Ovary (tissue), 9 donors: ENCODE measurements around the gene TRIP13. TPM values are rescaled to one million over a fixed set of nuclear protein-coding genes. Genes with fewer than 3 reads are reported as not detected.
A peak's percentile ranks its signal among the peaks of the same experiment; 100 is the strongest.

Source experiments
- DNase-seq, 5 donors: peaks; one replicate each; pipeline ENCODE4 v3.0.0-alpha.2; 2019 to 2020
- H3K27ac ChIP-seq, 2 donors: fragments of 200-600 bp; one replicate each; pipeline versions ENCODE4 v1.5.1 to v1.8.0; 2019 to 2022
- H3K27me3 ChIP-seq: fragments of 200-600 bp; one replicate; pipeline ENCODE4 v1.8.0; 2022
- H3K36me3 ChIP-seq: fragments of 200-600 bp; sonication (generic); one replicate; pipeline ENCODE4 v1.5.1; 2019
- H3K4me1 ChIP-seq: one replicate; pipeline ENCODE4 v1.8.1; 2013; ENCODE audit warnings: mild to moderate bottlenecking, moderate library complexity; ENCODE audit not compliant: insufficient read depth
- H3K4me3 ChIP-seq: fragments of 200-600 bp; sonication (generic); one replicate; pipeline ENCODE4 v1.5.1; 2017
- H3K9me3 ChIP-seq, 2 donors: fragments of 200-600 bp in 1 of 2; sonication (generic) in 1 of 2; one replicate each; pipeline versions ENCODE4 v1.5.1 to v1.8.1; 2013 to 2019; ENCODE audit warnings: mild to moderate bottlenecking in 1 of 2, moderate library complexity in 1 of 2
- CTCF ChIP-seq, 3 donors: fragments of 450-650 bp in 2 of 3; fragments of 200-600 bp in 1 of 3; IDR thresholded peaks; one replicate each; pipeline versions ENCODE4 v1.5.1 to v1.8.0; 2016 to 2022; ENCODE audit warnings: antibody characterized with exemption in 3 of 3, mild to moderate bottlenecking in 1 of 3
- EP300 ChIP-seq: sonication (generic); formaldehyde crosslinking; IDR thresholded peaks from one replicate; pipeline ENCODE4 v1.6.1; 2017; ENCODE audit warnings: antibody characterized with exemption
- POLR2A ChIP-seq: fragments of 450-650 bp; IDR thresholded peaks from one replicate; pipeline ENCODE4 v1.6.1; 2017; ENCODE audit warnings: antibody characterized with exemption, mild to moderate bottlenecking, moderate library complexity
- WGBS, 3 donors: extraction: QIAGEN DNeasy Blood & Tissue Kit in 1 of 3; methylation state at CpG; one replicate each; pipeline versions ENCODE4 v1.1.5 to v1.1.7; 2013 to 2017; 5-methylcytosine and 5-hydroxymethylcytosine counted together
- intact Hi-C, 4 donors: fragments of 100-400 bp; cut with DNase I; formaldehyde crosslinking; loops; one replicate each; pipeline versions ENCODE4 v1.11.0 to v1.15.1; 2022 to 2023
- polyA plus RNA-seq, 2 donors: library from polyadenylated mRNA; stranded (reverse); fragments of 200-250 nt in 1 of 2; fragments of 350-450 nt in 1 of 2; fragmentation: Illumina TruSeq in 1 of 2; extraction: RNeasy Lipid Tissue Mini Kit (QIAGEN cat#74804) in 1 of 2; gene quantifications; one replicate each; pipeline ENCODE4 v1.2.3, GENCODE V29; 2013 to 2014
- total RNA-seq, 7 donors: library from RNA; depleted of rRNA in 2 of 7; stranded (reverse); fragments of >200 nt in 2 of 7; fragmentation: NEBNext Ultra II Directional in 3 of 7; extraction: Animal tissue kit (Norgen Biotek cat#: 25700) in 3 of 7; gene quantifications; one replicate each; pipeline versions ENCODE4 v1.1.0 to v1.2.4, GENCODE V29; 2016 to 2023
- donor health status: DM: no; HTN: no; CAD: no; lungs with moderate emphysema.
- donor health status: DM: no; HTN: no; CAD: no.
- donor health status: Bipolar disorder and iron deficiency.
- donor health status: DM: yes; HTN: yes; CAD: no.
- donor health status: DM: no; HTN: no; CAD: no.
- donor health status: DM: yes; HTN: yes; CAD: no.

Gene TRIP13
- total and polyA plus RNA-seq, 9 donors, result 1.3 to 3.9 (median 2.0) TPM

GRCh38 chr5:910769-911160 is 18.1 kb downstream of the TRIP13 start:
- H3K27ac ChIP-seq, result no peak overlapping the region
- no peaks in the 10 kb centered on the region for H3K9me3 ChIP-seq
- 96 to 100% (median 97%) methylated on average over 7 of the region's 7 CpGs for WGBS, 3 donors
- no peaks in the 10 kb centered on the region for H3K4me1 ChIP-seq
- no peaks in the 10 kb centered on the region for H3K27me3 ChIP-seq
- H3K4me3 ChIP-seq, result no peak overlapping the region
- H3K36me3 ChIP-seq, result no peaks in the 10 kb centered on the region
- no peak for DNase-seq
- intact Hi-C loops, result no loop called here
- TF ChIP-seq CTCF (IDR thresholded peaks at IDR 0.05) (no peak), EP300 (no peak), POLR2A (no peak)

- Histone ChIP-seq H3K27ac (no peak overlapping the region), H3K27me3 (no peaks in the 10 kb centered on the region), H3K36me3 (no peaks in the 10 kb centered on the region), H3K9me3 (no peaks in the 10 kb centered on the region), H3K4me3 (no peak overlapping the region), H3K4me1 (no peaks in the 10 kb centered on the region)
- TF ChIP-seq CTCF (IDR thresholded peaks at IDR 0.05) (no peak), POLR2A (no peak), EP300 (no peak)
- DNase-seq, result peak in 1 of 5 donors; percentile 8
- WGBS, 3 donors, result 85 to 90% (median 87%) methylated on average over 11 of the region's 11 CpGs
- intact Hi-C loops, result no loop called here
Measured at GRCh38 chr5:911601-912000, 18.9 kb downstream of the TRIP13 start.

GRCh38 chr5:912280-913091 is 19.8 kb downstream of the TRIP13 start:
- peak in 1 of 5 donors; percentile 9 for DNase-seq
- WGBS, 3 donors, result 93 to 95% (median 94%) methylated on average over 44 of the region's 44 CpGs

GRCh38 chr5:914174-914573 is 21.5 kb downstream of the TRIP13 start:
- no peak for TF ChIP-seq EP300
- TF ChIP-seq POLR2A, result no peak
- TF ChIP-seq CTCF (IDR thresholded peaks at IDR 0.05), result no peak
- no peaks in the 10 kb centered on the region for H3K4me1 ChIP-seq
- peak in 1 of 5 donors; percentile 3 for DNase-seq
- no peaks in the 10 kb centered on the region for H3K36me3 ChIP-seq
- H3K9me3 ChIP-seq, result no peaks in the 10 kb centered on the region
- no peak overlapping the region for H3K27ac ChIP-seq
- intact Hi-C loops, result no loop called here
- WGBS, 3 donors, result 84 to 94% (median 91%) methylated on average over 14 of the region's 14 CpGs
- no peak overlapping the region for H3K4me3 ChIP-seq
- H3K27me3 ChIP-seq, result no peaks in the 10 kb centered on the region

More at GRCh38 chr5:912280-913091, 19.8 kb downstream of the TRIP13 start:
- H3K4me3 ChIP-seq, result no peak overlapping the region
- no peak for TF ChIP-seq POLR2A
- TF ChIP-seq CTCF (IDR thresholded peaks at IDR 0.05), result no peak
- TF ChIP-seq EP300, result no peak
- H3K9me3 ChIP-seq, result no peaks in the 10 kb centered on the region
- no peaks in the 10 kb centered on the region for H3K36me3 ChIP-seq
- intact Hi-C loops, result no loop called here
- H3K27me3 ChIP-seq, result no peaks in the 10 kb centered on the region
- no peaks in the 10 kb centered on the region for H3K4me1 ChIP-seq
- H3K27ac ChIP-seq, result no peak overlapping the region
